A549 (cell line): ENCODE measurements around the gene SLC25A36.

ENCODE experiments used
- CTCF ChIP-seq: fragments of >200 bp; sonication (Bioruptor Twin); formaldehyde crosslinking; IDR thresholded peaks from 3 replicates; pipeline ENCODE4 v1.5.1; 2016
- HDAC2 ChIP-seq: fragments of 200-600 bp; sonication (generic); IDR thresholded peaks from 2 replicates; pipeline ENCODE4 v1.6.1; 2016
- HOXB13 ChIP-seq: fragments of 250-450 bp; sonication (Bioruptor Pico); IDR thresholded peaks from 2 replicates; pipeline ENCODE4 v1.5.0; 2020; ENCODE audit warnings: low read depth, mild to moderate bottlenecking, moderate library complexity
- PHF8 ChIP-seq: fragments of 200-600 bp; sonication (generic); IDR thresholded peaks from 2 replicates; pipeline ENCODE4 v1.6.1; 2016; ENCODE audit warnings: low read depth, mild to moderate bottlenecking, antibody characterized with exemption, moderate library complexity, borderline replicate concordance
- POLR2A ChIP-seq: IDR thresholded peaks from 2 replicates; pipeline ENCODE4 v1.6.1; 2012; ENCODE audit warnings: mild to moderate bottlenecking, low read length
- ZNF302 ChIP-seq: fragments of 250-450 bp; sonication (Bioruptor Pico); IDR thresholded peaks from 2 replicates; pipeline ENCODE4 v1.9.0; 2021; ENCODE audit warnings: inconsistent platforms, mild to moderate bottlenecking, moderate library complexity
- TF ChIP-seq, protein P1 (sequence below): fragments of 200-600 bp; sonication (generic); IDR thresholded peaks from 2 replicates; pipeline ENCODE4 v1.6.1; 2016; ENCODE audit warnings: antibody characterized with exemption, mild to moderate bottlenecking, moderate library complexity

DNA sequence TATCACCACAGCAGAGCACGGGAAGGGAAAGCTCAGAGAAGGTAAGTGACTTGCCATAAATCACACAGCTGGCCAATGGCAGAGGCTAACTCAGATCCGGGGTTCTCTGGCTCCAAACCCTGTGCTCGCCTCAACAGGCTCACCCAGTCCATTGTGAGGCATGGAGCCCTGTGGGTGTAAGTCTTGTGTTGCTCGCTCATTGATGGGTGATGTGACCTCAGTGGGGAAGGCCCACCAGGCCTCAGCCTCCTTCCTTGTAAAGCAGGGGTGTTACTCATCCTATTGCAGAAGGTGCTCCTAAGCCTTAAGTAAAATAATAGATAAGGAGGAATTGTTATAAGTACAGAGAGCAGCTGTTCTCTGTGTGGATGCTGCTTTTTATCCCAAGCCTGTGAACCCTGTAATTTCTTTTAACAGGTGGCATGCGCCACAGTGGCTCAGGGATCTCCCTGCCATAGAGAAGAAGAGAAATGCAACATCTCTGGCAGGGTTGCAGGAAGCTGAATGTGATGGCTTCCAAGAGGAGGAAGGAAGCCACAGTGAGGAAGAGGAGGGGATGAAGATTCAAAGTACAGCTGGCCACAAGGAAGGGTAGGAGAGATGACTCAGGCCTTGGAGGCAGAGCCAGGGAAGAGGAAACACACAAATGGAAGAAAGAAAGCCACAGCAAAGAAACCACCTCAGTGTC, 78.7 kb downstream of the SLC25A36 start:
- TF ChIP-seq POLR2A (no peak), CTCF (no peak), HOXB13 (CRISPR knock-in tag) (no peak), PHF8 (no peak), ZNF302 (CRISPR knock-in tag) (no peak), HDAC2 (no peak)
- TF ChIP-seq, protein P1, sequence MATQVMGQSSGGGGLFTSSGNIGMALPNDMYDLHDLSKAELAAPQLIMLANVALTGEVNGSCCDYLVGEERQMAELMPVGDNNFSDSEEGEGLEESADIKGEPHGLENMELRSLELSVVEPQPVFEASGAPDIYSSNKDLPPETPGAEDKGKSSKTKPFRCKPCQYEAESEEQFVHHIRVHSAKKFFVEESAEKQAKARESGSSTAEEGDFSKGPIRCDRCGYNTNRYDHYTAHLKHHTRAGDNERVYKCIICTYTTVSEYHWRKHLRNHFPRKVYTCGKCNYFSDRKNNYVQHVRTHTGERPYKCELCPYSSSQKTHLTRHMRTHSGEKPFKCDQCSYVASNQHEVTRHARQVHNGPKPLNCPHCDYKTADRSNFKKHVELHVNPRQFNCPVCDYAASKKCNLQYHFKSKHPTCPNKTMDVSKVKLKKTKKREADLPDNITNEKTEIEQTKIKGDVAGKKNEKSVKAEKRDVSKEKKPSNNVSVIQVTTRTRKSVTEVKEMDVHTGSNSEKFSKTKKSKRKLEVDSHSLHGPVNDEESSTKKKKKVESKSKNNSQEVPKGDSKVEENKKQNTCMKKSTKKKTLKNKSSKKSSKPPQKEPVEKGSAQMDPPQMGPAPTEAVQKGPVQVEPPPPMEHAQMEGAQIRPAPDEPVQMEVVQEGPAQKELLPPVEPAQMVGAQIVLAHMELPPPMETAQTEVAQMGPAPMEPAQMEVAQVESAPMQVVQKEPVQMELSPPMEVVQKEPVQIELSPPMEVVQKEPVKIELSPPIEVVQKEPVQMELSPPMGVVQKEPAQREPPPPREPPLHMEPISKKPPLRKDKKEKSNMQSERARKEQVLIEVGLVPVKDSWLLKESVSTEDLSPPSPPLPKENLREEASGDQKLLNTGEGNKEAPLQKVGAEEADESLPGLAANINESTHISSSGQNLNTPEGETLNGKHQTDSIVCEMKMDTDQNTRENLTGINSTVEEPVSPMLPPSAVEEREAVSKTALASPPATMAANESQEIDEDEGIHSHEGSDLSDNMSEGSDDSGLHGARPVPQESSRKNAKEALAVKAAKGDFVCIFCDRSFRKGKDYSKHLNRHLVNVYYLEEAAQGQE = no peak
